PFSK-1 (cell line): Measurements from ENCODE around the gene ITPR3.

Experiments used
- FOXP2 ChIP-seq: optimal IDR thresholded peaks from 2 replicates; pipeline ENCODE3; 2011; ENCODE audit warnings: borderline replicate concordance, control low read depth, inconsistent platforms; ENCODE audit not compliant: insufficient read depth; ENCODE audit errors: extremely low read length, extremely low read depth
- POLR2AphosphoS5 ChIP-seq: IDR thresholded peaks from 2 replicates; pipeline ENCODE4 v1.6.1; 2012; ENCODE audit warnings: low read depth, mild to moderate bottlenecking, control low read depth, low read length, moderate library complexity
- SIN3A ChIP-seq: IDR thresholded peaks from 2 replicates; pipeline ENCODE4 v1.6.1; 2012; ENCODE audit warnings: mild to moderate bottlenecking, low read length, moderate library complexity, borderline replicate concordance; ENCODE audit not compliant: insufficient read depth
- TAF1 ChIP-seq: IDR thresholded peaks from 2 replicates; pipeline ENCODE4 v1.6.1; 2012; ENCODE audit warnings: low read length, control low read depth, borderline replicate concordance; ENCODE audit not compliant: insufficient read depth
- TF ChIP-seq, protein P1 (sequence below), 2 experiments: IDR thresholded peaks; 2 replicates each; pipeline versions ENCODE4 v1.6.1 to v1.8.0; 2011 to 2012; ENCODE audit warnings: low read depth in 2 of 2, low read length in 2 of 2, control low read depth in 1 of 2, inconsistent platforms in 1 of 2, mild to moderate bottlenecking in 1 of 2, moderate library complexity in 1 of 2; ENCODE audit not compliant: insufficient read depth in 1 of 2

Gene ITPR3

DNA sequence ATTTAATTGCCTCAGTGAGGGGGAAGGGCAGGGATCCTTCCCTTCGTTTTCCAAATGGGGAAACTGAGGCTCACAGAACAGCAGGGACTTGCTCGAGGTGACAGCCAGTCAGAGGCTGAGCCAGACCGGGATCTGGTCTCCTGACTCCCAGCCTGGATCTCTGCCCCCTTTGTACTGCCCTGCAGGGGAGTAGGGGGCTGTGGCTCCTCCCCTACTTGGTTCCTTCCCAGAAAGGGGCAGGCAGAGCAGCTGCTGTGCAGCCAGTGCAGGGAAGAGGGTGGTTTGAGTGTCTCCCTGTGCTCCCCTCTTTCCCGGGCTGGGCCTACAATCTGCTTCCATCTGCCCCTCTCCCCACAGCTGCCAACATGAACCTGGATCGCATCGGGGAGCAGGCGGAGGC is 52.7 kb downstream of the ITPR3 start:
- TF ChIP-seq, protein P1, sequence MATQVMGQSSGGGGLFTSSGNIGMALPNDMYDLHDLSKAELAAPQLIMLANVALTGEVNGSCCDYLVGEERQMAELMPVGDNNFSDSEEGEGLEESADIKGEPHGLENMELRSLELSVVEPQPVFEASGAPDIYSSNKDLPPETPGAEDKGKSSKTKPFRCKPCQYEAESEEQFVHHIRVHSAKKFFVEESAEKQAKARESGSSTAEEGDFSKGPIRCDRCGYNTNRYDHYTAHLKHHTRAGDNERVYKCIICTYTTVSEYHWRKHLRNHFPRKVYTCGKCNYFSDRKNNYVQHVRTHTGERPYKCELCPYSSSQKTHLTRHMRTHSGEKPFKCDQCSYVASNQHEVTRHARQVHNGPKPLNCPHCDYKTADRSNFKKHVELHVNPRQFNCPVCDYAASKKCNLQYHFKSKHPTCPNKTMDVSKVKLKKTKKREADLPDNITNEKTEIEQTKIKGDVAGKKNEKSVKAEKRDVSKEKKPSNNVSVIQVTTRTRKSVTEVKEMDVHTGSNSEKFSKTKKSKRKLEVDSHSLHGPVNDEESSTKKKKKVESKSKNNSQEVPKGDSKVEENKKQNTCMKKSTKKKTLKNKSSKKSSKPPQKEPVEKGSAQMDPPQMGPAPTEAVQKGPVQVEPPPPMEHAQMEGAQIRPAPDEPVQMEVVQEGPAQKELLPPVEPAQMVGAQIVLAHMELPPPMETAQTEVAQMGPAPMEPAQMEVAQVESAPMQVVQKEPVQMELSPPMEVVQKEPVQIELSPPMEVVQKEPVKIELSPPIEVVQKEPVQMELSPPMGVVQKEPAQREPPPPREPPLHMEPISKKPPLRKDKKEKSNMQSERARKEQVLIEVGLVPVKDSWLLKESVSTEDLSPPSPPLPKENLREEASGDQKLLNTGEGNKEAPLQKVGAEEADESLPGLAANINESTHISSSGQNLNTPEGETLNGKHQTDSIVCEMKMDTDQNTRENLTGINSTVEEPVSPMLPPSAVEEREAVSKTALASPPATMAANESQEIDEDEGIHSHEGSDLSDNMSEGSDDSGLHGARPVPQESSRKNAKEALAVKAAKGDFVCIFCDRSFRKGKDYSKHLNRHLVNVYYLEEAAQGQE (IDR thresholded peaks at IDR 0.05; ENCODE audit: insufficient read depth in 1 of 2, low read depth in 2 of 2, low read length in 2 of 2), result no peak
- no peak for TF ChIP-seq POLR2AphosphoS5

DNA sequence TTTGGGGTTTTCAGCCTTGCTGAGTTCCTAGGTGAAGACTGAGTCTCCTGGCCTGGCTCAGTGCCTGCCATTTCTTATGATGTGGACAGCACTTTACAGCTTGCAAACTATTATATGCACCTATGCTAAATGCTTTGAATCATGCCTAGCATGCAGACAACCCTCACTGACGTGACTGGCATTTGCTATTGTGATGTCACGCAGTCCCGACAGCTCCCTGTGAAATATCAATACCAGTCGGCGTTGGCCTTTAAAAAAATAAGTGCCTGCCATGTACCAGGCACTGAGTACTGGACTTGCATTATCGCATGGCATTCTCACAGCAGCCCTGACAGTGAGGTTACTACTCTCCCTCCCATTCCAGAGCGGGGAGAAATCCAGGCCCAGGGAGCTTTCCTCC is 54.8 kb downstream of the ITPR3 start:
- no peak for TF ChIP-seq FOXP2
- no peak for TF ChIP-seq SIN3A
- no peak for TF ChIP-seq TAF1
- TF ChIP-seq, protein P1 (IDR thresholded peaks at IDR 0.05; ENCODE audit: insufficient read depth in 1 of 2, low read depth in 2 of 2, low read length in 2 of 2), result no peak
- TF ChIP-seq POLR2AphosphoS5, result no peak

DNA sequence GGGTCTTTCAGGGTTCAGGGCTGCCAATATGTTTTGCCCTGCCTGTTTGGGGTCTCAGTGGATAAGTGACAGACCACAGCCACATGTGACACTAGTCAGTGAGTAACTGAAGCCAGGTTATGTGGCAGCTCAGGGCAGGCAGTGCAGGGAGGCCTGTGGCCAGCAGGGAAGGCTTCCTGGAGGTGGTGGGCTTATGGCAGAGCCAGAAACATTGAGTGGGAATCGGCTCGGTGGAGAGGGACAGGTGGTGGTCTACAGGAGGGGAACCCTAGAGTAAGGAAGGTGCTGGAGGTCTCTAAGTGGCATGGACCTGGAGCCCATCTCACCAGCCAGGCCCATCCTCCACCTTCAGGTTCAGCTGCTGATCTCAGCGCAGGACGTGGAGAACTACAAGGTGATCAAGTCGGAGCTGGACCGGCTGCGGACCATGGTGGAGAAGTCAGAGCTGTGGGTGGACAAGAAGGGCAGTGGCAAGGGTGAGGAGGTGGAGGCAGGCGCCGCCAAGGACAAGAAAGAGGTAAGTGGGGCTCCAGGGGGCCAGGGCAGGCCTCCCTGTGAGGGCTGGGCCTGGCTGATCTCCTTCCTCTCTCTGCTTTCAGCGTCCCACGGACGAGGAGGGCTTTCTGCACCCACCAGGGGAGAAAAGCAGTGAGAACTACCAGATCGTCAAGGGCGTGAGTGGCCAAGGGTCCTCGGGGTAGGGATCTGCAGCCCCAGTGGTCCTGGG is 55.5 kb downstream of the ITPR3 start:
- TF ChIP-seq, protein P1 (IDR thresholded peaks at IDR 0.05; ENCODE audit: insufficient read depth in 1 of 2, low read depth in 2 of 2, low read length in 2 of 2), result no peak
- TF ChIP-seq FOXP2 (no peak), SIN3A (no peak), TAF1 (no peak), POLR2AphosphoS5 (no peak)

DNA sequence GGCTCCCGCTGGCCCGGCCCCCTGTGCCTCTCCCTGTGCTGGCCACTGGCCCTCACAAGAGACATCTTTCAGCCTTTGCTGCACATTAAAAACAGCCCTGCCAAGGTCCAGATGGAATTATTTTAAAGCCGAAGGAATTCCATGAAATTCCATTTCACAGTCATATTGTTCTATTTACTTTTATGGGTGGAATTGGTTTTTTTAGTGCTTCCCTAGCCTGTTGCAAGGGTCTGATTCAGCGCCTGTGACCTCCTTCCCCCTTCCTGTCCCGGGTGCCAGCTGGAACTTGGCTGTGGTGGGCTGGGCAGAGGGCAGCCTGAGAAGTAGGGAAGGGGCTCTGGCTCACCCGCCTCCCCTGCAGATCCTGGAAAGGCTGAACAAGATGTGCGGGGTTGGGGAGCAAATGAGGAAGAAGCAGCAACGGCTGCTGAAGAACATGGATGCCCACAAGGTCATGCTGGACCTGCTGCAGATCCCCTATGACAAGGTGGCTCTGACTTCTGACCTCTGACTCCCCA is 56.1 kb downstream of the ITPR3 start:
- TF ChIP-seq FOXP2, result no peak
- no peak for TF ChIP-seq POLR2AphosphoS5
- TF ChIP-seq SIN3A, result no peak
- TF ChIP-seq, protein P1 (IDR thresholded peaks at IDR 0.05; ENCODE audit: insufficient read depth in 1 of 2, low read depth in 2 of 2, low read length in 2 of 2), result no peak
- TF ChIP-seq TAF1, result no peak
